MG63 (cell line): ENCODE data around the gene KRCC1. TPM values are rescaled to one million over a fixed set of nuclear protein-coding genes. Genes with fewer than 3 reads are reported as not detected.
"Not testable (repeated sequence)": the region's sequence is repeated elsewhere in the genome, so short reads cannot be mapped to it uniquely, and the experiment has no call there.

Experiments
- DNase-seq: peaks from one replicate; pipeline ENCODE4 v3.0.0-alpha.2; 2020
- H3K27me3 ChIP-seq: fragments of 250-450 bp; sonication (Bioruptor Pico); 2 replicates; pipeline ENCODE4 v1.5.1; 2020; ENCODE audit warnings: mild to moderate bottlenecking, moderate library complexity
- H3K36me3 ChIP-seq: fragments of 250-450 bp; sonication (Bioruptor Pico); 2 replicates; pipeline ENCODE4 v1.5.1; 2020; ENCODE audit warnings: mild to moderate bottlenecking, moderate library complexity
- H3K4me3 ChIP-seq: fragments of 250-450 bp; sonication (Bioruptor Pico); 2 replicates; pipeline ENCODE4 v1.5.1; 2020; ENCODE audit warnings: mild to moderate bottlenecking, moderate library complexity
- H3K9me3 ChIP-seq: fragments of 250-450 bp; sonication (Bioruptor Pico); 2 replicates; pipeline ENCODE4 v1.5.1; 2020; ENCODE audit warnings: mild to moderate bottlenecking, moderate library complexity
- total RNA-seq: library from RNA; depleted of rRNA; stranded (reverse); fragments of >200 nt; shearing (Covaris generic); gene quantifications from 2 replicates; pipeline ENCODE4 v1.2.3, GENCODE V29; 2014; ENCODE audit warnings: low replicate concordance

Gene KRCC1
- total RNA-seq, 1 experiment from 2014 or later: 23.5 TPM

DNA sequence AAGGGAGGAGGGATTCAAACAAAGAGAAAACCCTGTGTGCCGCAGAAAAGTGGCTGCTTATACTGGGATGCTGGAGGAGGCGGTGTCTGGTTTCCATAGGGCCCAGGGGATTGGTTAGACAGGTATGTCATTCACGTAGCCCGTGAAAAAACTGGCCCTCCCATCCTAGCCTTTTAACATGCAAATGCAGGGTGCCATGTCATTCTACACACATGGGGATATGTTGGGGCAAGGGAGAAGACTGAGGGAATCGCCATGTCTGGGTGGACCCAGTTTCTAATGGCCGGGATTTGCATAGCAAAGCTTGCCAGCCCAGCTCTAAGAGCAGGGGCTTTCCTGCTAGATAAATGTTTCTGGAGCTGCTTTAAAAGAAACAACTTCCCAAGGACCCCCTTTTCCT lies 31.1 kb downstream of the KRCC1 start:
- Histone ChIP-seq H3K27me3 (no peaks in the 10 kb centered on the region), H3K9me3 (no peaks in the 10 kb centered on the region), H3K36me3 (peaks cover 9% of the 10 kb centered on the region), H3K4me3 (no peak overlapping the region)
- DNase-seq: no peak

DNA sequence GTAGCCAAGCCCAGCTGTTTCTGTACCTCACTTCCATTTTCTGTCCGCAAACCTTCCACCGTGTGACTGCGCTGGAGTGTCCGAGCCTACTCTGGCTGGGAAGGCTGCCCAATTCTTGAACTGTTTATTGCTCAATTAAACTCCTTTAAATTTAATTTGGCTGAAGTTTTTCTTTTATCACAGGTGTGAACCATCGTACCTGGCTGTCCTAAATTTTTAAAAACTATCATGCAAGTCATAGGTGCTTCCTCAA lies 33.0 kb downstream of the KRCC1 start:
- Histone ChIP-seq H3K36me3 (peaks cover 4% of the 10 kb centered on the region), H3K9me3 (no peaks in the 10 kb centered on the region), H3K4me3 (no peak overlapping the region), H3K27me3 (no peaks in the 10 kb centered on the region)
- DNase-seq: no peak

DNA sequence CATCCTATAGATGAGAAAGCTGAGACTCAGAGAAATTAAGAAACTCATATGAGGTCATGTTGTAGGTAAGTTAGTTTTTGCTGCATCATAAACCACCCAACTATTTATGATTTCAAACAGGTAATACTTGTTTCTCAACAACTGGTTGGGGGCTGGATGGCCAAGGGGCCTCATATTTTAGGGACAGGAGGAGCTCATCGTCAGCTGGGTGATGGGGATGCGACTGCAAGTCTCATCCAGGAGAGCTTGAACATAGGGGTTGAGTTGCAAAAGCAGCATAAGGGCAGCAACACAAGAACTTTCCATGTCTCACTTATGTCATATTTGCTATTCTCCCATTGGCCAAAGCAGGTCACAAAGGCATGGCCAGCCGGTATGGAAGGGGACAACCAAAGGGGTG lies 35.6 kb downstream of the KRCC1 start:
- Histone ChIP-seq H3K9me3 (no peaks in the 10 kb centered on the region), H3K4me3 (no peak overlapping the region), H3K36me3 (no peaks in the 10 kb centered on the region), H3K27me3 (no peaks in the 10 kb centered on the region)
- DNase-seq: no peak

DNA sequence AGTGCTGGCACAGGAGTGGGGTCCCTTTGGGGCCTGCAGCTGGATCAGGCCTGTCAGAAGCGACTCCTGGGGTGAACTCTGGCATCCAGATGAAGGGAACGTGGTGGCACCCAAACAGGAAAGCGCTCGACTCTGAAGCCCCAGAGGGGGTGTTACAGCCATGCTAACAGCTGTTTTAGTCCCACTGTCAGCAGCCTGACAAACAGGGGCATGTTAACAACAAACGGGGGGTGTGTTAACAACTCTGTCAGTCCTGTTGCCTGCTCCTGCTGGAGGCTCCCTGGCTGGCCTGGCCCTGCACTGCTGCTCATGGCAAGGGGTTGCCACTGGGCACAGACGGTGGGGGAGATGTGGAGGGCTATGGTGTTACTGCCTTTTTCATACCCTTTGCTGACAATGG lies 36.7 kb downstream of the KRCC1 start:
- no peaks in the 10 kb centered on the region for H3K27me3 ChIP-seq
- H3K9me3 ChIP-seq: no peaks in the 10 kb centered on the region
- DNase-seq: no peak
- H3K36me3 ChIP-seq: no peaks in the 10 kb centered on the region
- H3K4me3 ChIP-seq: no peak overlapping the region

DNA sequence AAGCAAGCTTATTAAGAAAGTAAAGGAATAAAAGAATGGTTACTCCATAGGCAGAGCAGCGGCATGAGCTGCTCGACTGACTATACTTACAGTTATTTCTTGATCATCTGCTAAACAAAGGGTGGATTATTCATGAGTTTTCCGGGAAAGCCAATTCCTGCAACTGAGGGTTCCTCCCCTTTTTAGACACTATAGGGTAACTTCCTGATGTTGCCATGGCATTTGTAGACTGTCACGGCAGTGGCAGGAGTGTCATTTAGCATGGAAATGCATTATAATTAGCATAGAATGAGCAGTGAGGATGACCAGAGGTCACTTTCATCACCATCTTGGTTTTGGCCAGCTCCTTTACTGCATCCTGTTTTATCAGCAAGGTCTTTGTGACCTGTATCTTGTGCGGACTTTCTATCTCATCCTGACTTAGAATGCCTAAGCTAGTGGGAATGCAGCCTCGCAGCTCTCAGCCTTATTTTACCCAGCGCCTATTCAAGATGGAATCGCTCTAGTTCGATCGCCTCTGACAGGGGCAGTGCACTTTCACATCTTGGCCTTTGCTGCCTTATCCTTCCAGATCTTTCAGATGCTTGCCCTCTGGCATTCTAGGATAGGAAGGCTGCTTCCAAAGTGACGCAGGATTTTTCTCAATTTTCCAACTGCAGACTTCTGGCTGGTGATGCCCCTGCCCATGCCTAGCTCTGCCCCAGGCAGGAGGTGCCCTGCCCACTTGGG lies 37.3 kb downstream of the KRCC1 start:
- not testable (repeated sequence) for H3K27me3 ChIP-seq, H3K9me3 ChIP-seq, H3K36me3 ChIP-seq, H3K4me3 ChIP-seq, DNase-seq

DNA sequence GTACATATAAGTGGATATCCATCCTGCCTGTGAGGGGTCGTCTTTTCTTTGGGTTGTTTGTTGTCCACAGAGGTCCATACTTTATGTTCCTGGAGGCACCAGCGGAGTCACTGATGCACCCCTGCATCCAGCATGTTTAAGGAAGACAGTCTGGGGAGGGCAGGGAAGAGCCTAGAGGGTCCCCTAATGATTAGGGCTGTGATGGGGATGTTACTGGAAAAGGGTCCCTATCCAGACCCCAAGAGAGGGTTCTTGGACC lies 37.9 kb downstream of the KRCC1 start:
- not testable (repeated sequence) for H3K9me3 ChIP-seq, H3K27me3 ChIP-seq, H3K4me3 ChIP-seq, H3K36me3 ChIP-seq, DNase-seq

DNA sequence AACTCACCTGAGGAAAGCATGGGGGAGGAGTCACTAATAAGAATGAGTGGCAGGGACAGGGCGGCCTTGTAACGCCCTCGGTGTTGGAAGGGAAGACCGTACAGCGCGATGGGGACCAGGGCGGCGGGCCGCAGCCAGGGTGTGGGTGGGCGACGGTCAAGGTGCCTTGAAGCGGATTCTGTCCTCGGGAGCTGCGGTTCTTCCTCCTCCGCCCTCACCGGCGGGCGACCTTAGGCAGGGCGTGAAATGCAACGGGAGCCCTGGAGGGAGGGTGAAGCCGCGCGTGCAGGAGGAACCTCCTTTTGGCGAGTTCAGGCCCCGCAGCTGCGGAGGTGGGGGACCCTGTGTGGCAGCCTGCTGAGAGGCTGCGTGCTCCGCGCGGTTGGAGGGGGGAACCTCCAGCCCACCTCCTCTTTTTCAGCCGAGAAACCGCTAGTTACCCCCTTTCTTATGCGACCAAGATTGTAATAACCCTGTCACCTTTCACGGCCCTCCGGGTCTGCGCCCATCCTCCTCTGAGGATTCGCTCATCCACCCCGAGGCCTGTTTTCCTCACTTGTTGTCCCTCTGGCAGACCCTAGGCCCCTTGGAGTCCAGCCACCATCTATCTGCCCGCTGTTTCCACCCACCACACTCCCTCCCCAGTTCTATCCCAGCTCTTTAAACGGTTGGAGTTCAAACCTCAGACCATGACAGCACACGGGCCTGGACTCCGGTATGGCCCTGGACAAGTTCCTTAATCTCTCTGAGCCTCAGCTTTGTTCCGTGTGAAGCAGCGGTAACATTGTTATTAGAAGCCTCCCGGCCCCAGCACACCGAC lies 38.4 kb downstream of the KRCC1 start:
- Histone ChIP-seq H3K27me3 (no peaks in the 10 kb centered on the region), H3K9me3 (no peaks in the 10 kb centered on the region), H3K36me3 (no peaks in the 10 kb centered on the region), H3K4me3 (peak overlapping the region; percentile 31)
- DNase-seq: no peak

DNA sequence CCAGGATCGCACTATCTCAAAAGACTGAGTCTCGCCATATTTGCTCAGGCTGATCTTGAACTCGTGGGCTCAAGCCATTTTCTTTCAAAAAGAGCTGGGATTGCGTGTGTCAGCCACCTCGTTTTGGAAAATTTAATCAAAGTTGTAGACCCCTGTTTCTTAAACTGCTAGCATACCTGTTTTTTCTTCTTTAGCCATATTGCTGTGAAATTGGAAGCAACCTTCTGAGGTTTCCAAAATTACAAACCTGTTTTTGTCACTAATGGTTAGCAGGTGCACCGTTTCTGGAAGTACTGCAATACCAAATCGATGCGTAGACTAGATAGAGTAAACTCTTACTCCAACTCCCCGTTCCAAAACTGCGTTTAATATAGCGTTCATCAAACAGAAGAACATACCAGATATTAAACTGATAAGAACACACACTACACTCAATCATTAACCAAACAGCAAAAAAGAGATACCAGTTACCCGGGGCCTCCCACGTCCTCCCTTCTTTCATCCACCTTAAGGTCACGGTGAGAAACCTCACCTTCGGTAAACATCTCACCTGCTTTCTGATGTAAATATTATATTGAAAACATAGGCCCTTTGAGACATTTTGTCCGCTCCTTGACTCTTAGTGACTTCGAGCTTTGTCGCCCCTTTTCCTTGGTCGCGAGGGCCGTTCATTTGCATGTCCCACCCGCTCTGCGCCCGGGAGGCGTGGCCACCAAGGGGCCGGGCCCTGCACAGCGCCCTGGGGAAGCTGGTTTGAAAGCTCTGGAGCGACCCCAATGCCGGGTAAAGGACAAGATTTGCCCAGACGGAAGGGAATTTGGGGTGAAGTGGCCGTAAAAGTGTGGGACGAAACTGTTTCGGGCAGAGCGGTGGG lies 39.3 kb downstream of the KRCC1 start, which contains the start of gene RNU2-63P:
RNU2-63P (minus strand) TSS at position 462 of the 874 bp plus-strand sequence.
- Histone ChIP-seq H3K9me3 (no peaks in the 10 kb centered on the region), H3K36me3 (no peaks in the 10 kb centered on the region), H3K27me3 (no peaks in the 10 kb centered on the region), H3K4me3 (peak within 1 kb of the TSS; percentile 31)
- DNase-seq: peak; percentile 19

DNA sequence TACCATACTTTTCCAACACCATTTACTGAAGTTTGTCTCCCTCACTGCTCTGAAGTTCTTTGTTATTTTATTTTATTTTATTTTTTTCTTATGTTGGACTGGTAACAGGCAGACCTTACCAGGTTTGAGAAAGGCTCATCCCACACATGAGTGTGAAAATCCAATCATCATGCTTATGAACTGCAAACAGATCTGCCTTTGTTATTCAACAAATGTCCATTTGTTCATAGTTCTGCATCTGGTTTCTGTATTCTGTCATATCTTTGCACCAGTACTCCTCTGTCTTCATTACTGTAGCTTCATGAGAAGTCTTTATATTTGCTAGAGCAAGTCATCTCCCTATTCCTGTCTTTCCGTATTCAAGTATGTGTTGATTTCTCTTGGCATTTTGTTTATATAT lies 44.6 kb downstream of the KRCC1 start:
- no peaks in the 10 kb centered on the region for H3K9me3 ChIP-seq
- H3K36me3 ChIP-seq: no peaks in the 10 kb centered on the region
- DNase-seq: no peak
- H3K4me3 ChIP-seq: no peak overlapping the region
- no peaks in the 10 kb centered on the region for H3K27me3 ChIP-seq

DNA sequence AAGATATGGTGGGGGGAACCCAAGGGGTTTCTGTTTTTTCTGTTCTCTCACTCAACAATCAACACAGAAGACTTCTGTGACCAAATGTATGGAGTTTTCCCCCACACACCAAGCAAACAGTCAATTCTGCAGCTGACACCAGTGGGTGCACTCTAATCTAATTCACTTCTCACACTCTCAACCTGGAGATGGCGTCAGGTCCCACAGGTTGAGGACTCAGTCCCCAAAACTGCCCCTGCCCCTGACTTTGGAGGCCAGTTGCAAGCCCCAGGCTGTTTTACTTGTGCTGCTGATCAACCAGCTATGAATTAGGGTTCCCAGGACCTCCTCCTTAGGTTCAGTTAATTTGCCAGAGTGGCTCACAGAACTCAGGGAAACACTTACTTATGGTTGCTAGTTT lies 45.4 kb downstream of the KRCC1 start:
- no peak for DNase-seq
- Histone ChIP-seq H3K36me3 (no peaks in the 10 kb centered on the region), H3K27me3 (no peaks in the 10 kb centered on the region), H3K9me3 (no peaks in the 10 kb centered on the region), H3K4me3 (no peak overlapping the region)

DNA sequence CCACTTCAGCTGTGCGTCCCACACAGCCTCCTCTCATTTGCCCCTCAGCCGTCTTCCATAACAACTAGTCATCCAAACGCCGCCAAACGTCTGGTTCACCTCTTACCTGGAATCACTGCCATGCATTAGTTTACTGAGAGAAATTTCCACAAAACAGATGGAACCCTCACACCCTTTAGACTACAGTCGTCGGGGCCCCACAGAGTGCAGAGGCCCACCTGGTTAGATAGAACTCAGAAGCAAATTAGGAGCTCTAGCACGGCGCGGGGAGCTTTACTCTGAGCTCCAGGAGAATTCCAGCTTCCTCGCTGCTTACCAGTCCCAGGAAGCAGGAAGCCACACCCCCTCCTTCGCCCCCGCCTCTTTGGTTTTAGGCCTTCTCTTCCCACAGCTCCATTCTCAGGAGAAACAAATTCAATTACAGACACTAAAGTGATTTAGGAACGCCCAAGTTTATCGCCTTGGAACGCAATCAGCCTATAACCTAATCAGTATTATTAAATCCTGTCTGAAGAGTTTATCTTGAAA lies 48.6 kb downstream of the KRCC1 start:
- H3K36me3 ChIP-seq: no peaks in the 10 kb centered on the region
- no peaks in the 10 kb centered on the region for H3K9me3 ChIP-seq
- no peak for DNase-seq
- no peak overlapping the region for H3K4me3 ChIP-seq
- H3K27me3 ChIP-seq: no peaks in the 10 kb centered on the region

DNA sequence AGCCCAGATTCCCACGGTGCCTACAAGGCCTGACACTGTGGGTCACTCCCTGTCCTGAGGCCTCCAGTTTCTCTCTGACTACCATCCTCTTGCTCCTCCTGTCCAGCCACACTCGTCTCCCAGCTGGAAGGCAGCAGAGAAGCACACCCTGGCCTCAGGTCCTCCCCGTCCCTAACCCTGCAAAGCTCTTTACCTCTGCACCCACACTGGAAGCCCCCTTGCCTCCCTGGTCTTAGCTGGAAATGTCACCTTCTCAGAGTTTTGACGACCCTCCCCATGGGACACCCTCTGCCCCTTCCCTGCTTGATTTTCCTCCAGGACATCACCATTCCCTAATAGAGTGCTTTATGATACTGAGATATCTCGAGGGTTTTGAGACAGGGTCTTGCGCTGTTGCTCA lies 49.8 kb downstream of the KRCC1 start:
- Histone ChIP-seq H3K4me3 (no peak overlapping the region), H3K36me3 (no peaks in the 10 kb centered on the region), H3K9me3 (no peaks in the 10 kb centered on the region), H3K27me3 (no peaks in the 10 kb centered on the region)
- DNase-seq: no peak

DNA sequence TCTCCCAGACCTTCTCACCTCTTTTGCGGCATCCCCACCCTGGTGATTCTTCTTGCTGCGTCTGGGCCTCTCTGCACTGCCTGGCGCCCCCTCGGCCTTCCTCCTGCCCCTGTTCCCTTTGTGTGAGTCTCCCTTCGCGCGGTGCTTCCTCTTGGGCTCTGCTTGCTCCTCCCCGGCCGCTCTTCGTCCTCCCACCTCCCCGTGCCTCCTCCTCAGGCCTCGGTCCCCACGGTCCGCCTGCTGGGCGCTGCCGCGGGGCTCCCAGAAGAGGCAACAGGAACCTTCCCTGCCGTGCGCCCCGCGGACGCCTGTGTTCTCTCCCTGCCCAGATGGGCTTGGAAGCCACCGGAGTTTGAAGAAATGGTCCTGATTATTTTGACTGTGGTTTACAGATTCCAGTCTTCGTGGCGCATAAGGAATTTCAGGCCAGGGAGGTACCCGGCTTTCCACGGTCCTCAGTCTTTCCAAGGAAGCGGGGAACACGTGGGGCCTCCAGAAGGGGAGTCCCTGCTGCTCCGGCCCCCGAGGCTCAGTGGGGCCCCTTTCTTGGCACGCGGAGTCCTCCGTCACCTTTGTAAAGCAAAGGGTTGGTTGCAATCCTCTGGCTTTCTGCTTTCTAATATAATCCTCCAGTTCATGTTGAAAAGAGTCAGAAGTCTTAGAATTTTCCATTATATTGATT lies 52.4 kb downstream of the KRCC1 start:
- no peak for DNase-seq
- no peaks in the 10 kb centered on the region for H3K9me3 ChIP-seq
- no peaks in the 10 kb centered on the region for H3K36me3 ChIP-seq
- H3K4me3 ChIP-seq: no peak overlapping the region
- no peaks in the 10 kb centered on the region for H3K27me3 ChIP-seq

DNA sequence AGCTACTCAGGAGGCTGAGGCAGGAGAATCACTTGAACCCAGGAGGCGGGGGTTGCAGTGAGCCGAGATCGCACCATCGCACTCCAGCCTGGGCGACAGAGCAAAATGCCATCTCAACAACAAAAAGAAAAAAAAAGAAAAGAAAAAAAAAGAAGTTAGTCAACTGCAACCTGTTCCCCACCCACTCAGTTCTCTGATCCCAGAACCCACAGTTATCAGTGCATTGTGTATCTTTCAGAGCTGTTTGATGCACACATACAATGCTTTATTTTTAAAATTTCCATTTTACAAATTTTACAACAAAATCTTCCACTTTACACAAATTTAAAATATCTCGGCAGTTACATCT lies 53.2 kb downstream of the KRCC1 start:
- Histone ChIP-seq H3K27me3 (no peaks in the 10 kb centered on the region), H3K9me3 (no peaks in the 10 kb centered on the region), H3K4me3 (no peak overlapping the region), H3K36me3 (no peaks in the 10 kb centered on the region)
- DNase-seq: no peak

DNA sequence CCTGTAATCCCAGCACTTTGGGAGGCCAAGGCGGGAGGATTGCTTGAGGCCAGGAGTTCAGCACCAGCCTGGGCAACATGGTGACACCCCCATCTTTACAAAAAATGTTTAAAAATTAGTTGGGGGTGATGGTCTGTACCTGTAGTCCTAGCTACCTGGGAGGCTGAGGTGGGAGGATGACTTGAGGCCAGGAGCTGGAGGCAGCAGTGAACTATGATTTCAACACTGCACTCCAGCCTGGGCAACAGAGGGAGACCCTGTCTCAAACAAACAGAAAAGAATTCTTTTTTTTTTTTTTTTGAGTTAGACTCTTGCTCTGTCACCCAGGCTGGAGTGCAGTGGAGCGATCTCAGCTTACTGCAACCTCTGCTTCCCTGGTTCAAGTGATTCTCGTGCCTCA lies 55.1 kb downstream of the KRCC1 start:
- H3K9me3 ChIP-seq, H3K27me3 ChIP-seq, H3K36me3 ChIP-seq, H3K4me3 ChIP-seq, DNase-seq: not testable (repeated sequence)

DNA sequence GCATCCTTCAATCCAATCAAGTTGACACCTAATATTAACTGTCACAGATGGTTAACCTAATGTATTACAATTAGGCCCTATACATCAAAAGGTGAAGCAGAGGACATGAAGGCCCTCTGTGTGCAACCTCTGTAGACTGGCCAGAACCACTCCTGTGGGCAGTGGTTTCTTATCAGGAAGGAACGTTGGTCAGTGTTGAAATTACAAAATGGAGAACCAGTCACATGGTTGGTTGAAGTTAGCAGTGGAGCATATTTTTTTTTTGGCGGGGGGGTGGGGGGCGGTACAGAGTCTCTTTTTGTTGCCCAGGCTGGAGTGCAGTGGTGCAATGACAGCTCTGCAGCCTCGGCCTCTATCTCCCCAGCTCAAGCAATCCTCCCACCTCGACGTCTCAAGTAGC lies 59.0 kb downstream of the KRCC1 start:
- H3K9me3 ChIP-seq: no peaks in the 10 kb centered on the region
- H3K36me3 ChIP-seq: no peaks in the 10 kb centered on the region
- no peaks in the 10 kb centered on the region for H3K27me3 ChIP-seq
- no peak overlapping the region for H3K4me3 ChIP-seq
- no peak for DNase-seq

DNA sequence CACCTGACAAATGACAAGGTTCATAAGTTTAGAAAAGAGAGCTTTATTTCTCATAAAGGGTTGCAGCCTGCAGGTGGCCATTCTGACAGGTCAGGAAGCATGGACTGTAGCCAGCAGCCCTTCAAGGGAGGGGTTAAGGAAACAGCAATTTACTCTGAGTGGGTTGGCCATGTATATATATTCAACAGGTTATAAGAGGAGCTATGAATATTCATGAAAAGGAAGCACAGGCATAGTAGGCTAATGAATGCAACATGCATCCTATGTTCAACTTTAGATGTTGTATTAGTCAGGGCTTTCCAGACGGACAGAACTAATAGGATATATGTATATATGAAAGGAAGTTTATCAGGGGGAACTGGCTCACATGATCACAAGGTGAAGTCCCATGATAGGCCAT lies 59.8 kb downstream of the KRCC1 start:
- H3K4me3 ChIP-seq: no peak overlapping the region
- H3K36me3 ChIP-seq: no peaks in the 10 kb centered on the region
- no peaks in the 10 kb centered on the region for H3K9me3 ChIP-seq
- DNase-seq: no peak
- no peaks in the 10 kb centered on the region for H3K27me3 ChIP-seq
